Fibroblast of skin of scalp (primary cell): ENCODE results near the gene CEP128.
A peak's percentile ranks its signal among the peaks of the same experiment; 100 is the strongest.

Experiments
- DNase-seq: peaks from one replicate; pipeline ENCODE4 v3.0.0-alpha.2; 2013

CEP128 gene

DNA sequence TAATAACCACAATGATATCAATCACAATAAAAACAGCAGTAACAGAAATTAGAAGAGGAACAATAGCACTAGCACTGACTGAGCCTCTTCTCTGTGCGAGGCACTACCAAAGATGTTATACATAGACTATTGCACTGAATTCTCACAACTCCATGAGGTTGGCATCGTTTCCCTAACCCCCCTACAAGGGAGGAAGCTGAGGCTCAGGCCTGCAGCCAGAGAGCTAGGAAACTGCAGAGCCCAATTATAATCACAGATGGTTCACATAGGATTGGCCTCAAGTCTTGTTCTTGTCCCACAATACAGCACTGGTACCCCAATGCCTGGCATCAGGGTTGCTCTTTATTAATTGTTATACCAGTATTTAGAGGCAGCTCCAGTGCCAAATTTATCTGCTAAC, 278.0 kb downstream of the CEP128 start:
- no peak for DNase-seq

DNA sequence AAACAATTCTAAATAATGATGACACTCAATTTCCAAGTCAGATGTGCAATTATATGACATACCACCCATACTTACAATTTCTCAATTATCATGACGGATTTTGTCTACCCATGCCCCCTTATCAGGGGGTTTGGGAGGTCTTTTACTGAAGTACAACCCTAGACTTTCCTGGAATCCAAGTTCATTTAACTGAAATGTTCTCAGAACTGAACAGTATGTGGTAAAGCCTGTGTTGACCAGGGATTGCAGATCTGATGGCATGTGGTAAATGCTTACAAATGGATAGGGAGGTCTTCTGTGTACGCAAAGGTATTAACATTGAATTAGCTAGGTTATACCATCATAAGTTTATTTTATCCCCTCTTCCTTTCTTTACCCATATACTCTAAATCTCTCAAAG, 281.8 kb downstream of the CEP128 start:
- no peak for DNase-seq

DNA sequence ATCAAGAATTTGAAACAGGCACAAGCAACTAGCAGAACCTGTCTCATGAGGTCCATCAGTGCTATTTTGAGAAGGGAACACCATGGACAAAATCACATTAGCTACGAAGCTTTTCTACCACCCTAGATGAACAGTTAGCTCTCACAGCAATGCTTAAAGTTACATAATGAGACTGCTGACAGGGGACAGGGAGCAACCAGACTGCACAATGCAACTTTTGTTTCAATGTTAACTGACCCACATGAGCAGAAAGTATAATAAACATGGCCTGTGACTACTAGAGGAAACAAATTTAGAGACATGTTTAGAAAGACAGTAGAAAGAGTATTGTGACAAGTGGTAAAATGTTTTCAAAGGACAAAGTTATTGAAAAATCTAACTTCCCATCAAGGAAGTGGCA, 282.8 kb downstream of the CEP128 start:
- DNase-seq: no peak

DNA sequence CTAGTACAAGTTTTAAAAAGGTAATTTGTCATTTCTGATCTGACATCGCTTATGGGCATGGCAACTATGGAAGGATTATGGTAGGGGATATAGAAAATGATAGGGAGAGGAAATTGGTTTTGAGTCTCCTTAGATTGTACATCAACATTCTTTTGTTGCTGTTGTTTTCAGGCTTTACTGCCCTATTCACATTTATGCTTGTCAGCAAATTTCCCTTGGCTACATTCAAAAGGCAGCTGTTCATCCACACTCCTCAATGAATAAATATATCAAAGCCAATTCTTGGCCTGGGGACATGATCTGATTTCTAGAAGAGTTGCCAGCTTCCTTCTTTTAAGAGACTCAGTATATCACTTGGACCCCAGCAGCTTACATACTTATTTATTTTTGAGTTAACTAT, 283.4 kb downstream of the CEP128 start:
- no peak for DNase-seq

DNA sequence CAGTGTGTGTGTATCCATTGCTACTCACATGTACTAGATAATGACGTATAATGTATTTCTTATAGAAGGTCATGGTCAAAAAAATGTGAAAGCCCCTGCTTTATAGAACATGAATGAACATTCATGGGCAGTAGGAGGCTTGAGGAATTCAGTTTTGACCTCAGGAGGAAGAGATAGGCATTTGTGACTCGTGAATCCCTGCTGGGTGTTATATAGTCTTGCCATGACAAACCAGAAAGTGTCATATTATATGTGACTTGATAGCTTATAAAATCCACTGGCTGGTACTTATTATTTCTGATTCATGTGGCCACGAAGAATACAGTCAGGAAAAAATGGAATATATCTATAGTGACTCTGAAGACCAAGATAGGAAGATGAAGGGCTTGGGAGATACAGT, 287.6 kb downstream of the CEP128 start:
- peak; percentile 72 for DNase-seq

DNA sequence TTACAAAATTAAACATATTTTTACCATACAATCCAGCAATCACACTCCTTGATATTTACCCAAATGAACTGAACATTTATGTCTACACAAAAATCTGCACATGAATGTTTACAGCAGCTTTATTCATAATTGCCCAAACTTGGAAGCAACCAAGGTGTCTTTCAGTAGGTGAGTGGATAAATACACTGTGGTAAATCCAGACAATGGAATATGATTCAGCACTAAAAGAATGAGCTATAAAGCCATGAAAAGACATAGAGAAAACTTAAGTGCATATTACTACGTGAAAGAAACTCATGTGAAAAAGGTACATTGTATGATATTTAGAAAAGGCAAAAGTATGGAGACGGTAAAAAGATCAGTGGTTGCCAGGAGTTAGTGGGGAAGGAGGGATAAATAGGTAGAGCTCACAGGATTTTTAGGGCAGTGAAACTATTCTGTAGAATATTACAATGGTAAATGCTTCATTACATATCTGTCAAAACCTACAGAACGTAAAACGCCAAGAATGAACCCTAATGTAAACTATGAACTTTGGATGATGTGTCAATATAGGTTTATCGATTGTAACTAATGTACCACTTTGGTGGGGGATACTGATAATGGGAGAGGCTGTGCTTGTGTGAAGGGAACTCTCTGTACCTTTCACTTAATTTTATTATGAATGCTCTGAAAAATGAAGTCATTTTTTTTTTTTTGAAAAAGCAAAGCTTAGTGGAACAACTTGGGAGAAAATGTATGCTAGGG, 295.7 kb downstream of the CEP128 start:
- DNase-seq: no peak

DNA sequence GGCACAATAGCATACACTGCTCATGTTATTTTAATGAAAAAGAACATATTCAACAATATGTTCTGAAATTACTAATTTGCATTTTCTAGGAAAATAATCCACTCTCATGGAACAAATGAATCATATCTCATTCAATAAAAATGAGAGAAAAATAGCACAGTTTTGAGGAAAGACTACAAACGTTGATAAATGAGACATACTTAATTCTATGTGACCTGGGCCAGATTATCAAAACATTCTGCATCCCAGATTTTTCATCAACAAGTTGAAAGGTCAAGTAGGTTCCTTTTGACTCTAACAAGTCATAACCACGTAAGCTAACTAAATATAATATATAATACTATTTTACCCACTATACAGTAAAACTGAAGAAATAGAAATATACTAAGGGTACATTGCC, 296.7 kb downstream of the CEP128 start:
- DNase-seq: no peak

DNA sequence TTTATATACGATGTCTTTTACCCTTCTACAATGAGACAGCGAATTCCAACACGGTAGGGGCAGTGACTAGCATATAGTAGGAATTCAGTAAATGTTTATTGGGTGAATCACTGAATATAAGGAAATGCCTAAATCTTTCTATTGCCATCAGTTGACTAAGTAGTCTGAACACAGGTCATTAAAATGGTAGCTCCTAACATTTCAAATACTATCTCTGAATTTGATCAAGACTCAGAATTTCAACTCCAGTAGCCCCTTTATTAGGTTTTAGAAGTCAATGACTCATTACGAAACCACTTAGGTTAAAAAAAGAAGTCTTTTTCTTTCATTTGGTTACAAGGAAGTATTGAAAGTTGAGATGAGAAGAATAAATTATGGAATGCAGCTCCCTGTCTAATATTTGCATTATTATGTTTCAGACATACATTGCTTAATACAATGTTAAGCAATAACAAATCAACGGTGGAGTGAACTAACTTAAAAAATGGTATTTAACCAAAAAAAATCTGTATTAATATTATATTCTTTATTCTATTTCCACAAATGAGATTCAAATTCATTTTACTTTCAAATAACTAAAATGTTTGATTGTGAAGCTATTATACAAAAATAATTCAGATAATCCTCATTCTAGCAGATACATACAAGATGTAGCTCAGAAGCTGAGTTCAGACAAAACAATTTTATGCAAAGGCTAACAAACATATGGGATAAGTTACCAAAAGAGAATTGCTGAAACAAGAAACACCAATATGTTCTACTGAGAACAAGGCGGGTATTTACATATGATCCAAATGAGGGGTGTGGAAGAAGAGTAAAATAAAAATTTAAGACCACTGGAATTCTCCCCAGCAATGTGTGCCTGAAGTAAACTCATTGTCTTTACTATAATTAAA, 302.7 kb downstream of the CEP128 start:
- peak; percentile 93 for DNase-seq

DNA sequence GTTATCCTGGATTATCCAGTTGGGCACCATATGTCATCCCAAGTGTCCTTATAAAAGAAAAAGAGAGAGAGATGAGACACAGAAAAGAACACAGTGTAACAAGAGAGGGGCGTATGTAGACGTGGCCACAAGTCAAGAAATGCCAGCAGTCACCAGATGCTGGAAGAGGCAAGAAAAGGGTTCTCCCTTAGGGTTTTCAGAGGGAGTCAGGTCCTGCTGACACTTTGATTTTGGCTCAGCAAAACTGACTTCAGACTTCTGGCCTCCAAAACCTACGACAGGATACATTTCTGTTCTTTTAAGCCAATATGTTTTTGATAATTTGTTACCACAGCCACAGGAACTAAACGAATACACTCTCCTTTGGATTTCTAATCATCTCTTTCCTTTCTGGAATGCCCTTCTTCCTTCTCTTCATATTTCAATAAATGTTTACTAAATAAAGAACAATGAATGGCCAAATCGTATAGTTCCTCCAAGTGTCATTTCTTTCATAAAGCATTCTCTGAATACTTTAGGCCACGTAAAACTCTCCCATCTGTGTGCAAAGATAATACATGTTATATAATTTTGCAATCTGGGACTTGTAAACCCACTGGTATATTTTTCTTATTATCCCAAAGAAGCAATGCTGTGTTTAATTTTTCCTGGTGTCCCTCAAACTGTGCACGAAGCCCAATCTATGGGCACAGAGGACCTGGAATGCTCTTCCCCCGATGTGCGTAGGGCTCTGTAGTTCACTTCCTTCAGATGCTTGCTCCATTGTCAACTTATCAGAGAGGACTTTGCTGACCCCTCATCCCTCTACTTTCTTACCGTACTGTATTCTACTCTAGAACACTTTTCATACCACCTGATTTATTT, 303.6 kb downstream of the CEP128 start:
- peak; percentile 66 for DNase-seq

DNA sequence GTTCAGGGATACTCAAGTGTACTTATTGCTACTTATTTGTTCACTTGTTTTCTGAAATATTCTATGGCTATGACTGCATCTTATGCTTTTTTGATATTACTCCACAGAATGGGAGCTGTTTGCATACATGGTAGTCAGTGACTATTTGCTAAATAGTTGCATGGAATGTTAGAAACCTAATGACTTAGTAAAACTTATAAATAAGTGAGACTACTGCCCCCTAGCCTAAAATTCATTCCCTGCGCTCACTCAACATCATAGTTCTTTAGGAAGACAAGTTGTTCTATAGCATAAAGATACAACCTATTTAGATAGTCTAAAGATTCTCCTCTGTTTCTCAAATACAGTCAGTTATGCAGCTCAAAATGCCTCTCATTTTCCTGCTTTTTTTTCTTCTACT, 305.5 kb downstream of the CEP128 start:
- DNase-seq: peak; percentile 14

DNA sequence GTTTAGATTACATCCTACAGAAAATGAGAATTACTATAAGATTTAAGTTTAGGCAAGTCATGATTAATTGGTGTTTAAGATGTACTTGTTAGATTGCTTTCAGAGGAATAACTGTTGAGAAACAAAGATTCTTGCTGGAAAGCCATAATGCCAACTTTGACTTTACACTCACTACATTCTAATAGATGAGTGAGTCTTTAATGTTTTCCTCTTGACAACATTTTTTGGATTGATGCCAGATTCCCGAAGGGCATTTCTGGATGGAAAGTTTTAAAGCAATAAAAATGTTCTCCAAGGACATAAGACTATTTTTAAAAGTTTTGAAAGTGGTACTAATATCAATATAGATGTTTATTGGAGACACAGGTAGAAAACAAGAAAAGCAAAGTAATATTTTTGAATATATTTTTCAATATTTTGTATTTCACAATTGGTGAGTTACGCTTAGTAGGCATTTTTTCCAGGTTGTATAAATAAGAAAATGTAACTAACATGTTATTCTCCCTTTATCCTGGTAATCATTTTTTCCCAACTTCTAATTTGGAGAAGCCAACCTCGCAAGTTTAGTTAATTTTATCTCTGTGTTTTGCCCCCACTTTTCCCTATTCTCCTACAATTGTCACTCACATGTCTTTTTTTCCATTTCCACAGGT, 307.3 kb downstream of the CEP128 start:
- DNase-seq: peak; percentile 56

DNA sequence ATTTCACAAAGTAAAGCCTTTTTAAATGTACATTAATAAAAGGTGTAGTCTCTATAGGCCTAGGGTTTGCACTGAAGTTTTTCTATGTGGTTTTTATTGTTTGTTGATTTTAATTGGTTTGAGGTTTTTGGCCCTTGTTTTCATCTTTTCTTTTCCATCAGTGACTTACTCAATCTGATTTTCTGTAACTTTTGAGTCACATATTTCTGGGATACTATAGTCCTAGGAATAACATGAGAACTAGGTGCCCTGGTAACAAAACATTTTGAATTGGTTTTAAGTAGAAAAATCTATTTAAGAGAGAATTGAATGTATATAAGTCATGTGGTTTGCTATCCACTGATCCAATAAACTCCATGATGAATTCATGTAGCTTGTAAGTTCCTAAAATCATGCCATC, 311.9 kb downstream of the CEP128 start:
- DNase-seq: peak; percentile 61

DNA sequence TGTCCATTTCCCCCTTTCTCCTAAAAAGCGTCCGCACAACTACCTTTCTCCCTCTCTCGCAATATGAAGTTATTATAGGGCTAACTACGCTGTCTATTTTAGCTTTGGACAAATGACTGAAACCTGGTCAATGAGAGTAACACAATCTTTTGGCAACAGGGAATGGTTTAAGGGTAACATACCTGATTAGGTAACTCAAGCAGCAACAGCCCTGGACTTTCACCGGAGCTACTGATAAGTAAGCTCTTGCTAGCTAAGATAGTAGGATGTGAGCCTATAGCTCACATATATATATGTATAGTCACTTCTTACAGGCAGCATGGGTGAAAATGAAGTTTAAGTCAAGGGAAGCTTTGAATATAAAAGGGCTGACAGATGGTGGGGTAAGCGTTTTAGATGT, 313.0 kb downstream of the CEP128 start:
- DNase-seq: no peak

DNA sequence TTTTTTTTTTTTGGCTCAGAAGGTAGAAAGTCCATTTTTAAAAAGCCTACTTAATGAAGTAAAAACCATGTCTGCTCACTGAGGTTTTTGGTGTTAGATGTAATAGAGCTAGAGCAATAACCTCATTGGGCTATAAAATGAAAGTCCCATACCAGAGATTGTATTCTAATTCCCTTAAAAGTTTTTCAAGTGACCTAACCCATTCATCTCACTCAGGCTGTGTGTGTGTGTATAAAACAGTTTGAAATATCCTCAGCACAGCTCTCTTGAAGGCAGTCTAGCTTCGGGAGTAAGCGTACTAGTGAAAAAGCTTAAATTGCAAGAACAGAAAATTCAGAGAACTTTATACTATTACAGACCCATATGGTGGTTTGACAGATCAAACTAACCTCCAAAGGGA, 313.8 kb downstream of the CEP128 start:
- DNase-seq: peak; percentile 40

DNA sequence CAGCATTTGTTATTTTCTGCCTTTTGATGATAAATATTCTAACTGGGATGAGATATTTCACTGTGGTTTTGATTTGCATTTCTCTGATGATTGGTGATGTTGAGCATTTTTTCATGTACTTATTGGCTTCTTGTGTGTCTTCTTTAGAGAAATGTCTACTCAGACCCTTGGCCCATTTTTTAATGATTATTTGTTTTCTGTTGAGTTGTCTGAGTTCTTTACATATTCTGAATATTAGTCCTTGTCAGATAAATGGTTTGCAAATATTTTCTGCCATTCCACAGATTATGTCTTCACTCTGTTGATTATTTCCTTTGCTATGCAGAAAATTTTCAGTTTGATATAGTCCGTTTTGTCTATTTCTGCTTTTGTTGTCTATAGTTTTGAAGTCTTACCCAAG, 317.0 kb downstream of the CEP128 start:
- peak; percentile 80 for DNase-seq

DNA sequence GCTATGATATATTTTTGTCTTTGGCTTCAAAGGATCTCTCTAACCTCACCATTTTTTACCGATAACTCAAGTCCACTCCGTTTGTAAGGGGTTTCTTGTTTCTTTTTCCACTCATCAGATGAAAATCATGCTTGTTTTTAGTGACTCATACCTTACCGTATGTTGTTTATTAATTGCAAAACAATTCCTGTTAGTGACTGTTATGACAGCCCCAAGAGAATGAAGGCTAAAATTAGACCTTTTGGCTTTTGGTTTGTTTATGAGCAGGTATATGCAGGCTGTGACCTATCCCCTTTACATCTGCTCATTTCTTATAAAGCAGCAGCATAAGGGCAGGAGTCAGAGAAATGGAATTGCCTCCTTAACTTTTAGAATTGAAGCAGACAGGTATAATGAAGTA, 319.8 kb downstream of the CEP128 start:
- DNase-seq: peak; percentile 22

DNA sequence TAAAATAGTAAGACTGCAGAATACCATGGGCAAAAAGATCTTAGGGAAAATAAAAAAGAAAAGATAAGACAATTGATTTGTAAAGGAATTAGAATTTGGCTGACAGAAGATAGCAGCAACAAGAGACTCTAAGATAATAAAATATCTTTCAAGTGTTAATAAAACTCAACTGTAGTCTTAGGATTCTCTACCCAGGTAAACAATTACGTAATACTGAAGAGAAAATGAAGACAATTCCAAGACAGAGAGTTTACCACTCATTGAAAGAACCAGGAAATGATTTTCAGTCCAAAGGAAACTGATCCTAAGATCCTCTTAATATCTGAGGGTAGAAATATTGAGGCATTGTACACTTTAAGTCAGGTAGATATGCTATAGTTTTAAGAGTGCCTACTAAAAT, 321.1 kb downstream of the CEP128 start:
- no peak for DNase-seq

DNA sequence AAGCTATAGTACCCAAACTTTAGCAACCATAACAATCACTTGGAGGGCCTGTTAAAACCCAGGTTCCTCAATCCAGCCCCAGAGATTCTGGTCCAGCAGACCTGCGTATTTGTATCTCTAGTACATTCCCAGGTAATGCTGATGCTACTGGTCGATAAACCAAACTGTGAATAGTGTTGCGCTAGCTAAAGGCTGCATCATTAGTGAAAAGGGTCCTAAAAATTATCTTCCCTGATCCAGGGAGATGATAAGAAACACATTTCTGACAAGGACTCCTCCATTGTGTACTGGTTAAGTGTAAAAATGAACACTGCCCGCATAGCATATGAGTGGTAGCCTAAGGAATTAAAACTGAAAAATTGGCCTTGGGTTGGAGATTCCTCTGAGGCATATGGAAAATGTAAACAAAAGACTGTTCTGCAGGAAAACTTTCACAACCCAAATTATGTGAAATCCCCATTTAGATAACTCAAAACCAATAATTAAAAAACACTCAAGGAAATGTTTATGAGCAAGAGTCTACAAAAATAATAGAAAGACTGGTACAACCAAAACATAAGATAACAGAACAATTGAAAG, 322.7 kb downstream of the CEP128 start:
- peak; percentile 57 for DNase-seq

DNA sequence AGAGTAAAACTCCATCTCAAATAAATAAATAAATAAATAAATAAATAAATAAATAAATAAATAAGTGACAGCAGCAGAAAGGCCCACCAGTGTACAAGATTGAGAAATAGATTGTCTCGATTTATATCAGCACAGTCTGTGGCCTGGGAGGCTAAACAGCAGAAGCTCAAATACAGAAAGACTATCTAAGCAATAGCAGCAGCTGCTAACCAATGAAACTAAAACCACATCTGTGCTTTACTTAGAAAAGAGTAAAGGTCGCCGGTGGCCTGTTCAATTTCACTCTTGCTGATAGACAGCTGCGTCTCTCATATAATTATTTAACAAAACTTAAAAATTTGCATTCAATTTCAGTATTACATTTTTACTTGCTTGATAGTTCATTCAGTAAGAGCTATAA, 325.7 kb downstream of the CEP128 start:
- no peak for DNase-seq

DNA sequence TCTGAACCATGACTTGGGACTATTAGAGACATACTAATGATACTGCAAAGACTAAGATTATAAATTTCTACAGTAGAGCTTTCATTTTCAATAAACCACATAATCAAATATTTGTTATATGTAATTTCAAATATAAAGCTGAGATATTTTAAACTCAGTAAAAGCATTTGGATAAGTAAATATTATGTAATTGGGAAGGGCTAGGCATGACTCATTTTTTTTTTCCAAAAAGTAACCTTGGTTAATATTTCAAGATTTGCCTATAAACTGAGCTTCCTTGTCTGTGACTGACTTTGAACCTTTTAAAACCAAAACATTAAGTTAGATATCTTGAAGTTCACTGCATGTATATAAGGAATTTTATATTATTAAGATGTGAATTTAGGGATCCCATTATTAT, 332.5 kb downstream of the CEP128 start:
- no peak for DNase-seq

DNA sequence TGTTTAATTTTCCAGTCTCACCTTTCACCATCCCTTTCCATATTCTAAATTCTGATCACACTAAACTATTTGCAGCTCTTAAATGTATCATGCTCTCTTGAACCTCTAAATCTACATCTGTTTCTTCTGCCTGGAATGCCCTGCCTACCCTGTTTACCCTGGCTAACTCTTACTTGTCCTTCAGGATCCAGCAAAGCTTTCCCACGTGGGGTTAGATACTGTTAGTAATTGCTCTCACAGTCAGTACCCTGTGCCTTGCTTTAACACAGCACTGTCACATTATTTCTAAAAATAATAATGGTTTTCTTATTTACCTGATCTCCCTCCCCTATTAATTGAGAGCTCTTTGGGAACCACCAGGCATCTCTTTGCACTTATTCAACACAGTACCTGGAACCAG, 333.0 kb downstream of the CEP128 start:
- no peak for DNase-seq
